ENCODE measurements around the gene PARG.
"Not testable (repeated sequence)": the region's sequence is repeated elsewhere in the genome, so short reads cannot be mapped to it uniquely, and the experiment has no call there.

DNA sequence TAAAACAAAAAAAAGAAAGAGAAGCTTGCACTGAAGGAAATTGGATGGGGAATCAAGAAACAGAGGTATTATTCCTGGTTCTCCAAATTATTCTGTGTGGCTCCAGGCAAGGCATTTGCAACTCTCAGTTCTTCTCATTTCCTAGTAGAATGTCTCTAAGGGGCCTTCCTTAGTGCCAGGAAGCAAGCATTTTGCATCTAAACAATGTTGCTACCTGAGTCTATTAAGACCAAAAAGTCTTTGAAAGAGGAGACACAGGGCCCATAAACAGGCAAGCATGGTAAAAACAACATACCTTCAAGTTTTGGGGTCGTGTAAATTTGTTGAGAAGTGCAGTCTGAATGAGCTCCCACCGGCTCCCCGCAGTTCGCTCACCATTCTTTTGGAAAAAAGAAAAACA is 19.8 kb downstream of the PARG start:
- TF ChIP-seq, protein P1, sequence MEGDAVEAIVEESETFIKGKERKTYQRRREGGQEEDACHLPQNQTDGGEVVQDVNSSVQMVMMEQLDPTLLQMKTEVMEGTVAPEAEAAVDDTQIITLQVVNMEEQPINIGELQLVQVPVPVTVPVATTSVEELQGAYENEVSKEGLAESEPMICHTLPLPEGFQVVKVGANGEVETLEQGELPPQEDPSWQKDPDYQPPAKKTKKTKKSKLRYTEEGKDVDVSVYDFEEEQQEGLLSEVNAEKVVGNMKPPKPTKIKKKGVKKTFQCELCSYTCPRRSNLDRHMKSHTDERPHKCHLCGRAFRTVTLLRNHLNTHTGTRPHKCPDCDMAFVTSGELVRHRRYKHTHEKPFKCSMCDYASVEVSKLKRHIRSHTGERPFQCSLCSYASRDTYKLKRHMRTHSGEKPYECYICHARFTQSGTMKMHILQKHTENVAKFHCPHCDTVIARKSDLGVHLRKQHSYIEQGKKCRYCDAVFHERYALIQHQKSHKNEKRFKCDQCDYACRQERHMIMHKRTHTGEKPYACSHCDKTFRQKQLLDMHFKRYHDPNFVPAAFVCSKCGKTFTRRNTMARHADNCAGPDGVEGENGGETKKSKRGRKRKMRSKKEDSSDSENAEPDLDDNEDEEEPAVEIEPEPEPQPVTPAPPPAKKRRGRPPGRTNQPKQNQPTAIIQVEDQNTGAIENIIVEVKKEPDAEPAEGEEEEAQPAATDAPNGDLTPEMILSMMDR (IDR thresholded peaks at IDR 0.05): not testable (repeated sequence)
- TF ChIP-seq ZFX (IDR thresholded peaks at IDR 0.05; ENCODE audit: borderline replicate concordance): not testable (repeated sequence)

Data from 22Rv1 (cell line).